Measurements from ENCODE around the gene TRAPPC2.

GRCh38 chrX:13687203-13687602 is 47.2 kb downstream of the TRAPPC2 start:
- TF ChIP-seq, protein P1, sequence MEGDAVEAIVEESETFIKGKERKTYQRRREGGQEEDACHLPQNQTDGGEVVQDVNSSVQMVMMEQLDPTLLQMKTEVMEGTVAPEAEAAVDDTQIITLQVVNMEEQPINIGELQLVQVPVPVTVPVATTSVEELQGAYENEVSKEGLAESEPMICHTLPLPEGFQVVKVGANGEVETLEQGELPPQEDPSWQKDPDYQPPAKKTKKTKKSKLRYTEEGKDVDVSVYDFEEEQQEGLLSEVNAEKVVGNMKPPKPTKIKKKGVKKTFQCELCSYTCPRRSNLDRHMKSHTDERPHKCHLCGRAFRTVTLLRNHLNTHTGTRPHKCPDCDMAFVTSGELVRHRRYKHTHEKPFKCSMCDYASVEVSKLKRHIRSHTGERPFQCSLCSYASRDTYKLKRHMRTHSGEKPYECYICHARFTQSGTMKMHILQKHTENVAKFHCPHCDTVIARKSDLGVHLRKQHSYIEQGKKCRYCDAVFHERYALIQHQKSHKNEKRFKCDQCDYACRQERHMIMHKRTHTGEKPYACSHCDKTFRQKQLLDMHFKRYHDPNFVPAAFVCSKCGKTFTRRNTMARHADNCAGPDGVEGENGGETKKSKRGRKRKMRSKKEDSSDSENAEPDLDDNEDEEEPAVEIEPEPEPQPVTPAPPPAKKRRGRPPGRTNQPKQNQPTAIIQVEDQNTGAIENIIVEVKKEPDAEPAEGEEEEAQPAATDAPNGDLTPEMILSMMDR (conservative IDR thresholded peaks at IDR 0.05; ENCODE audit: low read length) = no peak
- TF ChIP-seq EZH2phosphoT487 (IDR thresholded peaks at IDR 0.05; ENCODE audit: borderline replicate concordance, low read depth, low read length) = no peak
